Measurements from ENCODE around the gene GPX3.

DNA sequence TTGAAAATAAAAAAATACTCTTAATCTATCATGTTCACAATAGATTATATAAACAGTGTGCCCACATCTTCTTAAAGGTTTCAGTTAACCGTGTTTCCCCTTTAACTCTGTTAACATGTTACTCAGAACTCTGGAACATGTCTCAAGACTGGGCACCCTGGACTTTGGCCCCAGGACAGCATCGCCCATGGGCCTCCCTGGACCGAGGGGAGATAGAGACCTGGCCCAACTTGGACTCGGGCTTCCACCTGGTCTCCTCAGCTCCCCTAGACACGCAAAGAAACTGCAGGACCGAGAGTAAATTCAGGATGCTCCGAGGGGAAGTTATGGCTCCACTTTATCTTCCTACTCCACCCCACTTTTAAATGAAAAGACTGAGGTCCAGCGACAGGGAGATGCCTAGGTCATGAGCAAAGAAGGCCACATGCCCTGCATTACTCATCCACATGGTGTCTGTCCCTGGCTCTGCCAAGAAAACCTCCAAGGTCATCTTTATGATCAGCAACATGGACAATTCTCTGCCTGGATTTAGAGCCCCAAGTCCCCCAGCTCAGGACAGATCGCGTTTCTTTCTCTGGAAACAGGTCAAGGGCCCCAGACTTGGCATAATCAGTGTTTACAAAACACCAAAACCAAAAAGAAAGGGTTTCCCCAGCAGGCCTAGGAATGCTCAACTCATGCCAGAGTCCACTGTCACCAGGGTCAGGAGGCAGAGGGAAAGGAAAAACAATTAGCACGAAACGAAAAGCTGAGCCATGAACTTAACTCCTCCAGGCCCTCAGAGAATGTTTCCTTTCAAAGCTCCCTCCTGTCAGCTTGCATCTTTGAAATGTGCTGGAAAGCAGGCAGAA is 17.4 kb downstream of the GPX3 start:
- TF ChIP-seq POLR2A (IDR thresholded peaks at IDR 0.05) = no peak
- TF ChIP-seq, protein P1, sequence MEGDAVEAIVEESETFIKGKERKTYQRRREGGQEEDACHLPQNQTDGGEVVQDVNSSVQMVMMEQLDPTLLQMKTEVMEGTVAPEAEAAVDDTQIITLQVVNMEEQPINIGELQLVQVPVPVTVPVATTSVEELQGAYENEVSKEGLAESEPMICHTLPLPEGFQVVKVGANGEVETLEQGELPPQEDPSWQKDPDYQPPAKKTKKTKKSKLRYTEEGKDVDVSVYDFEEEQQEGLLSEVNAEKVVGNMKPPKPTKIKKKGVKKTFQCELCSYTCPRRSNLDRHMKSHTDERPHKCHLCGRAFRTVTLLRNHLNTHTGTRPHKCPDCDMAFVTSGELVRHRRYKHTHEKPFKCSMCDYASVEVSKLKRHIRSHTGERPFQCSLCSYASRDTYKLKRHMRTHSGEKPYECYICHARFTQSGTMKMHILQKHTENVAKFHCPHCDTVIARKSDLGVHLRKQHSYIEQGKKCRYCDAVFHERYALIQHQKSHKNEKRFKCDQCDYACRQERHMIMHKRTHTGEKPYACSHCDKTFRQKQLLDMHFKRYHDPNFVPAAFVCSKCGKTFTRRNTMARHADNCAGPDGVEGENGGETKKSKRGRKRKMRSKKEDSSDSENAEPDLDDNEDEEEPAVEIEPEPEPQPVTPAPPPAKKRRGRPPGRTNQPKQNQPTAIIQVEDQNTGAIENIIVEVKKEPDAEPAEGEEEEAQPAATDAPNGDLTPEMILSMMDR (IDR thresholded peaks at IDR 0.05) = no peak

Data from thyroid gland (tissue), 4 donors.